Hindlimb muscle (tissue), 1 donor: ENCODE data around the gene FYB1. TPM values are rescaled to one million over a fixed set of nuclear protein-coding genes. Genes with fewer than 3 reads are reported as not detected.
A peak's percentile ranks its signal among the peaks of the same experiment; 100 is the strongest.

ENCODE experiments used
- DNase-seq: peaks from one replicate; pipeline ENCODE4 v3.0.0-alpha.2; 2013
- polyA plus RNA-seq: library from polyadenylated mRNA; unstranded; fragments of 120-200 nt; gene quantifications from one replicate; pipeline ENCODE4 v1.2.1, GENCODE V29; 2013; ENCODE audit not compliant: insufficient read length

FYB1 gene
- polyA plus RNA-seq, 1 donor: 3.8 TPM

GRCh38 chr5:39080168-39080567 is 139.2 kb downstream of the FYB1 start:
- DNase-seq: no peak

GRCh38 chr5:39079147-39079546 is 140.2 kb downstream of the FYB1 start:
- DNase-seq: no peak

GRCh38 chr5:39076757-39077728 is 142.3 kb downstream of the FYB1 start:
- no peak for DNase-seq

- DNase-seq: no peak
These were observed 143.1 kb downstream of the FYB1 start for GRCh38 chr5:39076101-39076756.

- DNase-seq: peak; percentile 90
These were observed 145.1 kb downstream of the FYB1 start, which contains the start of gene RICTOR for GRCh38 chr5:39074017-39074814. RICTOR (minus strand) TSS chr5:39074399; CDS start chr5:39074377, 22 bp downstream.

GRCh38 chr5:39073767-39074016 is 145.7 kb downstream of the FYB1 start:
- no peak for DNase-seq

- DNase-seq: peak; percentile 54
These were observed 146.2 kb downstream of the FYB1 start for GRCh38 chr5:39072925-39073766.

GRCh38 chr5:39068099-39068498 is 151.3 kb downstream of the FYB1 start:
- no peak for DNase-seq

GRCh38 chr5:39064450-39064849 is 154.9 kb downstream of the FYB1 start:
- DNase-seq: no peak

GRCh38 chr5:39063037-39063436 is 156.3 kb downstream of the FYB1 start:
- DNase-seq: no peak

- DNase-seq: no peak
These were observed 156.8 kb downstream of the FYB1 start for GRCh38 chr5:39062530-39062929.

- no peak for DNase-seq
These were observed 157.3 kb downstream of the FYB1 start for GRCh38 chr5:39062104-39062503.

- no peak for DNase-seq
These were observed 160.3 kb downstream of the FYB1 start for GRCh38 chr5:39059064-39059463.

GRCh38 chr5:39058178-39058921 is 161.0 kb downstream of the FYB1 start:
- DNase-seq: no peak

GRCh38 chr5:39057734-39058133 is 161.6 kb downstream of the FYB1 start:
- no peak for DNase-seq

- no peak for DNase-seq
These were observed 163.5 kb downstream of the FYB1 start for GRCh38 chr5:39055768-39056398.
